NCI-H2171 treated with DMSO at 0.1 percent for 48 hours (cell line): ENCODE measurements around the gene PLLP.
"Not testable (repeated sequence)": the region's sequence is repeated elsewhere in the genome, so short reads cannot be mapped to it uniquely, and the experiment has no call there.

Experiments used
- DNase-seq: peaks from one replicate; lab custom pipeline; 2025; lab: John Stamatoyannopoulos, UW

Gene PLLP

GRCh38 chr16:57303021-57303909 is 18.8 kb upstream of the PLLP start:
- no peak for DNase-seq

- no peak for DNase-seq
These were observed 16.8 kb upstream of the PLLP start for GRCh38 chr16:57301126-57301817.

DNA sequence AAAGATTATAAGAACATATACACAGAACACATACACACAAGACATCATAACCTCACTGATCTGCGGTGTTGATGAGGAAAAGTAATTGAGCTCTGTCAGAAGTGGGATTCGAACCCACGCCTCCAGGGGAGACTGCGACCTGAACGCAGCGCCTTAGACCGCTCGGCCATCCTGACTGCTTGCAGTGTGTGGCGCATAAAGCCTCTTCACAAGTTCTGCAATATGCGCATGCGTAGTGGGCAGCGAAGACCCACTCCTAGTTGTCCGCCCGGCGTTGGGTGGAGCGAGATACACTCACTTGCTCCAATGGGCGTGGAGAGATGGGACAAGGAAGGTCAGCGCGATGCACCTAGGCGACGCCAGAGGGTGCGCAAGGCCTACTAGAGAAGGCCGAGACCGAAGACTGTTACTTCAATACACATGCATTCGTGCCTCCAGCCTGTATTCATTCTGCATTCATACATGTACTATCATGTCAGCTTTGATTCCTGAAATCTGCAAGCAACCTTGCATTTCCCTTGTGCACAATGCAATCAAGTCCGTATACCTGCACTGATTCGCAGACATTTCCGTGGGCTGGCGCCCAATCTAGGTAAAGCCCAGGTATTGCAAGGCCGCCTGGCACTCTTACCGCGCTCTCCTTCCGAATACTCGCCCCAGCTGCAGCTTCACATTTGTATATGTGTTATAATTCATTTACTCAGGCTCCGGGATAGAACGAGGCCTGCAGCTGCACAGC is 16.1 kb upstream of the PLLP start:
- DNase-seq = peak; percentile 98

- peak; percentile 86 for DNase-seq
These were observed 15.4 kb upstream of the PLLP start for GRCh38 chr16:57299719-57300386.

- DNase-seq = no peak
These were observed 14.7 kb upstream of the PLLP start for GRCh38 chr16:57299009-57299718.

GRCh38 chr16:57297856-57298255 is 13.4 kb upstream of the PLLP start:
- no peak for DNase-seq

GRCh38 chr16:57289391-57290257 is 5.2 kb upstream of the PLLP start:
- no peak for DNase-seq

DNA sequence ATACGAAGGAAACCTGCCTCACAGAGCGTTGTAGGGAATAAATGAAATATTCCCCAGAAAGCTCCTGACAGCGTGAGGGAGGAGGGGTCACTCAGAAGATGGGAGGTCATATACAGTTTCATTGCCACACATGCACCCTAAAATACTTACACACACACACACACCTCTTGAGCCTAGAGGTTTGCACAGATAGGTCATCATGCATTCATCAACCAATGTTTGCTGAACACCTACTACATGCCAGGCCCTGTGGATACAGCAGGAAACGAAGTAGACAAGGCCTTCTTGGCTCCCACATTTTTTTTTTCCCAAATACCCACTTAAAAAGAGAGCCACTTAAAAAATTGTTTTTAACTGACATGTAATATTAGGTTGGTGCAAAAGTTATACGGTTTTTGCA is 907 bp upstream of the PLLP start:
- DNase-seq = no peak

- DNase-seq = peak; percentile 51
These were observed 486 bp upstream of the PLLP start for GRCh38 chr16:57284952-57285363.

DNA sequence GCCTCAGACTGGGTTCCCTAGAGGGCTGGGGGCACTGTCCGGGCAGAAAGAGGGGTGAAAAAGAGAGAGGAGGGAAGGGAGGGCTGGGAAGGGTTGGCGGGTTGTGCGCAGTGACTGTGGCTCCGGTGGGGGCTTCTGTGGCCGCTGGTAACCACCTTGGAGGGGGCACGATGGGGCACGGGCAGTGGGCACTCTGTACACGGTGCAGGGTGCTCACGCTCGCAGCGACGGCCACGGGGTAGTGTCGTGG is 588 bp downstream of the PLLP start:
- DNase-seq = no peak

- DNase-seq = no peak
These were observed 1.1 kb downstream of the PLLP start for GRCh38 chr16:57283214-57283958.

DNA sequence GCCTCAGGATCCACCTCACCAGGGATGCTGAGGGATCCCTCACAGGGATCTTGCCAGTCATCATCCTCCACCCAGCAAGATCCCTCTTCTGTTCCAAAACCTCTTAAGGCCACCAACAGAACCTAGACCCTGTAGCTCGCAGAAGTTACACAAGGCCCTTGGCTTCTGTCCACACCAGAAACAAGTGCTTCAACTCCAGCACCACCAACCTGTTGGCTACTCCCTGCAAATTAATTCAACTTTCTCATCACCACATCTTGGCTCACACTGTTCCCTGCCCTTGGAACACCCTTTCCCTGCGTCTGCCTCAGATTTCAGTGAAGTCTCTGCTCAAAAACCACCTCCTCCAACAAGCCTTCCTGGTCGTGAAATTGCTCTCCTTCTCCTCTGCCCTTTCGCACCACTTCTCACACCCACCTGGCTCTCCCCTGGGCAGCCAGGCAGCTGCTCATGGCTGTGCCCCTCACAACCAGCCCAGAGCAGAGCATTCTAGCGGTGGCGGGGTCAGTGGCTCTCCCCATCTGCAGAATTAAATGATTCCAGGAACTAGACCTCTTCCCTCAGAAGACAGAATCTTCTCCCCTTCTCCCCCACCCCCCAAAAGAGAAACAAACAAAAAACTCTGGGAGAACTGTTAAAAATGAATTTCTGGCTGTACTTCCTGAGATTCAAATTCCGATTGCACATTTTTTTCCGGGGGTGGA is 1.8 kb downstream of the PLLP start:
- no peak for DNase-seq

- DNase-seq = no peak
These were observed 2.7 kb downstream of the PLLP start for GRCh38 chr16:57281791-57282190.

- DNase-seq = no peak
These were observed 4.5 kb downstream of the PLLP start for GRCh38 chr16:57279780-57280638.

GRCh38 chr16:57278494-57278893 is 6.0 kb downstream of the PLLP start:
- no peak for DNase-seq

- DNase-seq = no peak
These were observed 6.9 kb downstream of the PLLP start for GRCh38 chr16:57277586-57277985.

DNA sequence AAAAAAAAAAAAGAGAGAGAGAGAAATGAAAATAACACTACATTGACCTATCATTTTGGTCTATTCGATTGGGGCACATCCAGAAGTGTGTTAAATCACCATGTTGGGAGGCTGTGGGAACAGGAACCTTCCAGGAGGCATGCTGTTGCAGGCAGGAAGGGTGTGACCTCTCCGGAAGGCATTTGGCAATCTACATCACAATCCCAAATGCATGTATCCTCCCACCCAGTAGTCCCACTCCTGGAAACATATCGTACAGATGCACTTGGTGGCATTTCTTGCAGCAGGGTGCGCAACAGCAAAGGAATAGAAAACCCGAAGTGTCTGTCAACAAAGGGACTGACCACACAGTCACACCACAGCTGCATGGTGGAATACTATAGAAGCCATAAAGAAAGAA is 7.9 kb downstream of the PLLP start:
- no peak for DNase-seq

DNA sequence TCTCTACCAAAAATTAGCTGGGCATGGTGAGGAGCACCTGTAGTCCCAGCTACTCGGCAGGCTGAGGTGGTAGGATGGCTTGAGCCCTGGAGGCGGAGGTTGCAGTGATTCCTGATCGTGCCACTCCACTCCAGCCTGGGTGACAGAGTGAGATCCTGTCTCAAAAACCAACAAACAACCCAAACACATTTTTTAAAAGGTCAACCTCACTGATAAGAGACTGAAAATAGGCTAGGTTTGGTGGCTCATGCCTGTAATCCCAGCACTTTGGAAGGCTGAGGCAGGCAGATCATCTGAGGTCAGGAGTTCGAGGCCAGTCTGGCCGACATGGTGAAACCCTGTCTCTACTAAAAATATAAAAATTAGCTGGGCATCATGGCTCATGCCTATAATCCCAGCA is 8.5 kb downstream of the PLLP start:
- not testable (repeated sequence) for DNase-seq
